Activated CD4-positive, alpha-beta T cell treated with anti-CD3 and anti-CD28 coated beads, Interleukin-2, amount 50 U/mL, for 16 hours (primary cell): ENCODE results near the gene PCNX2.
"Not testable (repeated sequence)": the region's sequence is repeated elsewhere in the genome, so short reads cannot be mapped to it uniquely, and the experiment has no call there.

Experiments used
- DNase-seq: peaks from one replicate; pipeline ENCODE4 v3.0.0-alpha.2; 2020

PCNX2 gene

GRCh38 chr1:233140974-233141373, 154.6 kb downstream of the PCNX2 start:
- no peak for DNase-seq

- DNase-seq, result no peak
These were observed 155.0 kb downstream of the PCNX2 start for GRCh38 chr1:233140499-233140898.

GRCh38 chr1:233138788-233139585, 156.5 kb downstream of the PCNX2 start:
- DNase-seq, result no peak

- DNase-seq, result no peak
These were observed 159.7 kb downstream of the PCNX2 start for GRCh38 chr1:233135833-233136232.

GRCh38 chr1:233132445-233132844, 163.1 kb downstream of the PCNX2 start:
- no peak for DNase-seq

GRCh38 chr1:233129031-233129430, 166.5 kb downstream of the PCNX2 start:
- not testable (repeated sequence) for DNase-seq

GRCh38 chr1:233127157-233127556, 168.4 kb downstream of the PCNX2 start:
- no peak for DNase-seq

GRCh38 chr1:233122779-233123178, 172.7 kb downstream of the PCNX2 start:
- DNase-seq, result no peak

GRCh38 chr1:233121947-233122559, 173.5 kb downstream of the PCNX2 start:
- no peak for DNase-seq

GRCh38 chr1:233114860-233115259, 180.7 kb downstream of the PCNX2 start:
- no peak for DNase-seq

- DNase-seq, result peak; percentile 17
These were observed 181.4 kb downstream of the PCNX2 start for GRCh38 chr1:233114159-233114558.

GRCh38 chr1:233113009-233113879, 182.3 kb downstream of the PCNX2 start:
- peak; percentile 88 for DNase-seq

GRCh38 chr1:233112186-233113008, 183.1 kb downstream of the PCNX2 start:
- no peak for DNase-seq

- DNase-seq, result no peak
These were observed 183.8 kb downstream of the PCNX2 start for GRCh38 chr1:233111731-233112130.

- no peak for DNase-seq
These were observed 186.4 kb downstream of the PCNX2 start for GRCh38 chr1:233109096-233109495.

- DNase-seq, result not testable (repeated sequence)
These were observed 187.8 kb downstream of the PCNX2 start for GRCh38 chr1:233107716-233108130.

GRCh38 chr1:233107130-233107660, 188.3 kb downstream of the PCNX2 start:
- no peak for DNase-seq

- DNase-seq, result no peak
These were observed 190.3 kb downstream of the PCNX2 start for GRCh38 chr1:233105225-233105624.

- peak; percentile 25 for DNase-seq
These were observed 193.2 kb downstream of the PCNX2 start for GRCh38 chr1:233102341-233102740.

- DNase-seq, result no peak
These were observed 197.5 kb downstream of the PCNX2 start for GRCh38 chr1:233097959-233098580.

GRCh38 chr1:233097546-233097945, 198.0 kb downstream of the PCNX2 start:
- peak; percentile 49 for DNase-seq

GRCh38 chr1:233094691-233095090, 200.8 kb downstream of the PCNX2 start:
- no peak for DNase-seq
